Neural cell (in vitro differentiated cells): ENCODE data around the gene TCF25.

Experiments
- EP300 ChIP-seq: fragments of 450-650 bp; conservative IDR thresholded peaks from 2 replicates; pipeline ENCODE4 v1.6.1; 2014; ENCODE audit warnings: antibody characterized with exemption, mild to moderate bottlenecking, moderate library complexity; ENCODE audit not compliant: poor library complexity, severe bottlenecking
- EZH2 ChIP-seq: fragments of 200-600, 300-800 bp; shearing (Covaris generic), sonication (generic); IDR thresholded peaks from 2 replicates; pipeline ENCODE4 v1.6.1; 2014; ENCODE audit warnings: antibody characterized with exemption, low read length, borderline replicate concordance, mild to moderate bottlenecking; ENCODE audit not compliant: insufficient read depth, poor library complexity, severe bottlenecking
- MXI1 ChIP-seq: fragments of 450-650 bp; conservative IDR thresholded peaks from 2 replicates; pipeline ENCODE4 v1.6.1; 2014; ENCODE audit warnings: antibody characterized with exemption, mild to moderate bottlenecking; ENCODE audit not compliant: poor library complexity, severe bottlenecking
- POLR2AphosphoS5 ChIP-seq: IDR thresholded peaks from 2 replicates; pipeline ENCODE4 v1.6.1; 2012
- RAD21 ChIP-seq: fragments of 450-650 bp; conservative IDR thresholded peaks from 2 replicates; pipeline ENCODE4 v1.6.1; 2014; ENCODE audit warnings: antibody characterized with exemption, mild to moderate bottlenecking, moderate library complexity
- SMC3 ChIP-seq: fragments of 450-650 bp; conservative IDR thresholded peaks from 2 replicates; pipeline ENCODE4 v1.6.1; 2014; ENCODE audit warnings: antibody characterized with exemption, mild to moderate bottlenecking, moderate library complexity; ENCODE audit not compliant: poor library complexity
- TAF1 ChIP-seq: IDR thresholded peaks from 2 replicates; pipeline ENCODE4 v1.6.1; 2012; ENCODE audit warnings: low read depth
- TF ChIP-seq, protein P1 (sequence below): fragments of 450-650 bp; IDR thresholded peaks from 2 replicates; pipeline ENCODE4 v1.5.1; 2014; ENCODE audit warnings: antibody characterized with exemption, mild to moderate bottlenecking, moderate library complexity; ENCODE audit not compliant: poor library complexity, severe bottlenecking
- TF ChIP-seq, protein P2 (sequence below): IDR thresholded peaks from 2 replicates; pipeline ENCODE4 v1.6.1; 2012; ENCODE audit warnings: borderline replicate concordance

DNA sequence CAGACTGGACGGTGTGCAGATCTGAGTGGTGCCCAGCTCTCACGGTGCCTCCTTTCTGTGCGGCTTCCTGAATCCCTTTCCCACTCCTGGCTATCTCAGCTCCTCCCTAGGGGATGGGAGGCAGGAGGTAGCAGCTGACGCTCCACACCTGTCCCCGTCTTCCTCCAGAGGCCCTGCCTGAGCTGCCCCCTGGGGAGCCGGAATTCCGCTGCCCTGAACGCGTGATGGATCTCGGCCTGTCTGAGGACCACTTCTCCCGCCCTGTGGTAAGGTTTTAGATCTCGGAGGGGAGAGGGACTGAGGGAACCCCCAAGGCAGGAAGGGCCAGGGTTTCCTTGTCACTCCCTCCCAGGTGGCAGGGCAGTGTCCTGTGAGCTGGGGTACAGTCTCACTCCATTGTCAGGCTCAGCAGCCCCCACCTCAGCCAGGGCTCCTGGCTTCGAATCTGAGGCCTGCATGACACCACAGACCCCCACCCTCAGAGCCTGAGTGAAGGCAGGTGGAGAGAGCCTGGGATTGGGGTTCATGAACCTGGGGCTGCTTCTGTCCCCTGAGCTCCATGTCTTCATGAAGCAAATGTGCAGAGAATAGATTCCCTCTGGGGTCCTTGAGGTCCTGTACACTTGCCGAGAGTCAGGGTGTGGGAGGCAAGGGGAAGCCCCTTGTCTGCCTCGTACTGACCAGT, 81.8 kb downstream of the TCF25 start:
- TF ChIP-seq, protein P1, sequence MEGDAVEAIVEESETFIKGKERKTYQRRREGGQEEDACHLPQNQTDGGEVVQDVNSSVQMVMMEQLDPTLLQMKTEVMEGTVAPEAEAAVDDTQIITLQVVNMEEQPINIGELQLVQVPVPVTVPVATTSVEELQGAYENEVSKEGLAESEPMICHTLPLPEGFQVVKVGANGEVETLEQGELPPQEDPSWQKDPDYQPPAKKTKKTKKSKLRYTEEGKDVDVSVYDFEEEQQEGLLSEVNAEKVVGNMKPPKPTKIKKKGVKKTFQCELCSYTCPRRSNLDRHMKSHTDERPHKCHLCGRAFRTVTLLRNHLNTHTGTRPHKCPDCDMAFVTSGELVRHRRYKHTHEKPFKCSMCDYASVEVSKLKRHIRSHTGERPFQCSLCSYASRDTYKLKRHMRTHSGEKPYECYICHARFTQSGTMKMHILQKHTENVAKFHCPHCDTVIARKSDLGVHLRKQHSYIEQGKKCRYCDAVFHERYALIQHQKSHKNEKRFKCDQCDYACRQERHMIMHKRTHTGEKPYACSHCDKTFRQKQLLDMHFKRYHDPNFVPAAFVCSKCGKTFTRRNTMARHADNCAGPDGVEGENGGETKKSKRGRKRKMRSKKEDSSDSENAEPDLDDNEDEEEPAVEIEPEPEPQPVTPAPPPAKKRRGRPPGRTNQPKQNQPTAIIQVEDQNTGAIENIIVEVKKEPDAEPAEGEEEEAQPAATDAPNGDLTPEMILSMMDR, result no peak
- no peak for TF ChIP-seq POLR2AphosphoS5
- no peak for TF ChIP-seq RAD21
- TF ChIP-seq MXI1, result no peak
- TF ChIP-seq, protein P2, sequence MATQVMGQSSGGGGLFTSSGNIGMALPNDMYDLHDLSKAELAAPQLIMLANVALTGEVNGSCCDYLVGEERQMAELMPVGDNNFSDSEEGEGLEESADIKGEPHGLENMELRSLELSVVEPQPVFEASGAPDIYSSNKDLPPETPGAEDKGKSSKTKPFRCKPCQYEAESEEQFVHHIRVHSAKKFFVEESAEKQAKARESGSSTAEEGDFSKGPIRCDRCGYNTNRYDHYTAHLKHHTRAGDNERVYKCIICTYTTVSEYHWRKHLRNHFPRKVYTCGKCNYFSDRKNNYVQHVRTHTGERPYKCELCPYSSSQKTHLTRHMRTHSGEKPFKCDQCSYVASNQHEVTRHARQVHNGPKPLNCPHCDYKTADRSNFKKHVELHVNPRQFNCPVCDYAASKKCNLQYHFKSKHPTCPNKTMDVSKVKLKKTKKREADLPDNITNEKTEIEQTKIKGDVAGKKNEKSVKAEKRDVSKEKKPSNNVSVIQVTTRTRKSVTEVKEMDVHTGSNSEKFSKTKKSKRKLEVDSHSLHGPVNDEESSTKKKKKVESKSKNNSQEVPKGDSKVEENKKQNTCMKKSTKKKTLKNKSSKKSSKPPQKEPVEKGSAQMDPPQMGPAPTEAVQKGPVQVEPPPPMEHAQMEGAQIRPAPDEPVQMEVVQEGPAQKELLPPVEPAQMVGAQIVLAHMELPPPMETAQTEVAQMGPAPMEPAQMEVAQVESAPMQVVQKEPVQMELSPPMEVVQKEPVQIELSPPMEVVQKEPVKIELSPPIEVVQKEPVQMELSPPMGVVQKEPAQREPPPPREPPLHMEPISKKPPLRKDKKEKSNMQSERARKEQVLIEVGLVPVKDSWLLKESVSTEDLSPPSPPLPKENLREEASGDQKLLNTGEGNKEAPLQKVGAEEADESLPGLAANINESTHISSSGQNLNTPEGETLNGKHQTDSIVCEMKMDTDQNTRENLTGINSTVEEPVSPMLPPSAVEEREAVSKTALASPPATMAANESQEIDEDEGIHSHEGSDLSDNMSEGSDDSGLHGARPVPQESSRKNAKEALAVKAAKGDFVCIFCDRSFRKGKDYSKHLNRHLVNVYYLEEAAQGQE, result no peak
- no peak for TF ChIP-seq TAF1
- no peak for TF ChIP-seq EZH2
- no peak for TF ChIP-seq SMC3
- TF ChIP-seq EP300, result no peak
